Effector CD4-positive, alpha-beta T cell (primary cell): ENCODE results near the gene SMYD1.

ENCODE experiments used
- DNase-seq: peaks from one replicate; pipeline ENCODE4 v3.0.0-alpha.2; 2020

The SMYD1 gene

GRCh38 chr2:88147145-88147544, 79.5 kb downstream of the SMYD1 start:
- no peak for DNase-seq

GRCh38 chr2:88148929-88149438, 81.4 kb downstream of the SMYD1 start:
- DNase-seq = no peak

DNA sequence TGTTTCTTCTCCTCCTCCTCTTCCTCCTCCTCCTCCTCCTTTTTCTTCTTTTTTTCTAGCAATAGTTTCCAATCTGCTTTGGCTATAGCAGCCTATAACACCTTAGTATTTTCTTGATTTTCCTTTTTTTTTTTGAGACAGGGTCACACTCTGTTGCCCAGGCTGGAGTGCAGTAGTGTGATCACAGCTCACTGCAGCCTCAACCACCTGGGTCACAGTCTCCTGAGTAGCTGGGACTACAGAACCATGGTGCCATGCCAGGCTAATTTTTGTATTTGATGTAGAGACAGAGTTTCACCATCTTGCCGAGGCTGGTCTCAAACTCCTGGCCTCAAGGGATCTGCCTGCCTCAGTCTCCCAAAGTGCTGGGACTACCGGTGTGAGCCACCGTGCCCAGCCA, 91.9 kb downstream of the SMYD1 start:
- no peak for DNase-seq

DNA sequence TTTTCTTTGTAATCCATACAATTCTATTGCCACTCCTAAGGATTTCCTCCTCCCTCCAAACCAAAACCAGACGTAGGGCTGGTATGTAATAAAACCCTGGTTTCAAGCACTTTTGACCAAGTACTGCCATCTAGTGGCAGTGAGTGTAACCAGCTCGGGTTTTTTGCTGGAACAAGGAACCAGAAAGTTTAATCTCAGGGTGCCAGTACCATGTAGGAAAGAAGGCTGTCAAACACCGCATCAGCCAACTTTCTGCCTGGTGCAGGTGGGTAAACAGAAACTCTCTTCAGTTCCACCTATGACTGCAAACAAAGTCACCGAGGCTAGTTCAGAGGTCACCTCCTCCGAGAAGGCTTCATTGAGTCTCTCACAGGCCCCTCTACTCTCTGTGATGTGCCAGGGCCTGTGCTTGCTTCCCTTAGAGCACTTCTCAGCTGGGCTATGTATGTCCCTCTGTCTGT, 92.4 kb downstream of the SMYD1 start:
- DNase-seq = peak; percentile 34

DNA sequence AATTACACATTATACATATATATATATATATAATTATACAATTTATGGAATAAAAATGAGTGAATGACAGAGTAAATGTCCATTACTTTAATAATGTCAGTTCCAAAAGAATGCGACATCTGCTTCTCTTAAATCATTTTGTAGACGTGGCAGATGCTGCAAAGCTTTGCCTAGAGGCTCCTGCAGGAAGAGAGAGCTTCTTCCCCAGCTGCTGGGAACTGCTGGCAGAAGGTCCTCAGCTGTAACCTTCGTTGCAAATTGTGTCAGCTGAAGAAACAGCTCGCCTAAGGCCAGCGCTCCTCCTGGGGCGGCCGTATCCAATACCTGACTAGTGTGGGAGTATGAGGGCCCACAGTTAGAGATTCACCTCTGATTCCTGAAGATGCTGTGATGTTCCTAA, 92.9 kb downstream of the SMYD1 start:
- no peak for DNase-seq

- DNase-seq = no peak
Measured at GRCh38 chr2:88161446-88162244, 94.0 kb downstream of the SMYD1 start.
